PC-3 (cell line): ENCODE measurements around the gene RPS21. TPM values are rescaled to one million over a fixed set of nuclear protein-coding genes. Genes with fewer than 3 reads are reported as not detected.
A peak's percentile ranks its signal among the peaks of the same experiment; 100 is the strongest.
"Not testable (repeated sequence)": the region's sequence is repeated elsewhere in the genome, so short reads cannot be mapped to it uniquely, and the experiment has no call there.

Experiments
- ATAC-seq: fragments of 200-7000 bp; cut with Tn5 transposase; 2 replicates; pipeline ENCODE4 v1.9.1; 2020; ENCODE audit warnings: mild to moderate bottlenecking, moderate library complexity
- BruUV-seq: library from RNA; stranded (reverse); fragments of 400-500 nt; replicated peaks from 2 replicates; lab custom pipeline; 2021; lab: Mats Ljungman, UMichigan
- CTCF ChIA-PET: fragments of 300-600 bp; sonication (Branson Sonifier 250); formaldehyde crosslinking; loops from one replicate; lab custom pipeline; 2022; ENCODE audit warnings: antibody characterized with exemption; lab: Charles Lee
- POLR2A ChIA-PET: fragments of 300-600 bp; sonication (Branson Sonifier 250); formaldehyde crosslinking; loops from one replicate; lab custom pipeline; 2022; ENCODE audit warnings: antibody characterized with exemption; ENCODE audit not compliant: unreplicated experiment; lab: Charles Lee
- DNase-seq: peaks from one replicate; pipeline ENCODE4 v3.0.0-alpha.2; 2015
- H2AFZ ChIP-seq: fragments of 300-600 bp; sonication (generic); 2 replicates; pipeline ENCODE4 v1.6.0; 2016; ENCODE audit warnings: antibody characterized with exemption, low read length
- H3F3A ChIP-seq: fragments of 300-600 bp; sonication (generic); one replicate; pipeline ENCODE4 v1.6.0; 2017; ENCODE audit warnings: antibody characterized with exemption, low read length, control low read depth, mild to moderate bottlenecking; ENCODE audit not compliant: unreplicated experiment
- H3K27ac ChIP-seq: fragments of 300-600 bp; sonication (generic); 2 replicates; pipeline ENCODE4 v1.5.1; 2016; ENCODE audit warnings: mild to moderate bottlenecking, low read length
- H3K27me3 ChIP-seq: fragments of 300-600 bp; sonication (generic); 2 replicates; pipeline ENCODE4 v1.6.1; 2016; ENCODE audit warnings: low read length, mixed read lengths
- H3K36me3 ChIP-seq: fragments of 300-600 bp; sonication (generic); 2 replicates; pipeline ENCODE4 v1.6.1; 2016; ENCODE audit warnings: low read depth, mixed run types, low read length, mixed read lengths
- H3K4me1 ChIP-seq: fragments of 300-600 bp; sonication (generic); 2 replicates; pipeline ENCODE4 v1.5.1; 2016; ENCODE audit warnings: low read length; ENCODE audit not compliant: insufficient read depth
- H3K4me2 ChIP-seq: fragments of 300-600 bp; sonication (generic); 2 replicates; pipeline ENCODE4 v1.6.0; 2016; ENCODE audit warnings: low read length
- H3K4me3 ChIP-seq: fragments of 300-600 bp; sonication (generic); 2 replicates; pipeline ENCODE4 v1.5.1; 2016; ENCODE audit warnings: mild to moderate bottlenecking, low read length, mixed read lengths
- H3K79me2 ChIP-seq: fragments of 300-600 bp; sonication (generic); 2 replicates; pipeline ENCODE4 v1.6.1; 2017; ENCODE audit warnings: low read length, mixed read lengths
- H3K9ac ChIP-seq: fragments of 300-600 bp; sonication (generic); 2 replicates; pipeline ENCODE4 v1.6.0; 2016; ENCODE audit warnings: mild to moderate bottlenecking, low read length
- H3K9me2 ChIP-seq: fragments of 300-600 bp; sonication (generic); replicated peaks from 2 replicates; pipeline ENCODE4 v1.6.1; 2016; ENCODE audit warnings: mixed run types, low read length, mixed read lengths
- H3K9me3 ChIP-seq: fragments of 300-600 bp; sonication (generic); 2 replicates; pipeline ENCODE4 v1.6.1; 2016; ENCODE audit warnings: low read length, mixed read lengths
- H4K20me1 ChIP-seq: fragments of 300-600 bp; sonication (generic); 2 replicates; pipeline ENCODE4 v1.6.1; 2016; ENCODE audit warnings: low read length, mixed read lengths
- CTCF ChIP-seq: fragments of 300-600 bp; sonication (generic); conservative IDR thresholded peaks from 2 replicates; pipeline ENCODE4 v1.5.1; 2017; ENCODE audit warnings: antibody characterized with exemption, low read depth, mild to moderate bottlenecking, low read length
- EZH2 ChIP-seq: fragments of 300-600 bp; sonication (generic); IDR thresholded peaks from one replicate; pipeline ENCODE4 v1.6.1; 2017; ENCODE audit warnings: antibody characterized with exemption, mild to moderate bottlenecking, low read length; ENCODE audit not compliant: unreplicated experiment
- EZH2phosphoT487 ChIP-seq: fragments of 300-600 bp; sonication (generic); IDR thresholded peaks from 2 replicates; pipeline ENCODE4 v1.6.1; 2018; ENCODE audit warnings: mild to moderate bottlenecking, antibody characterized with exemption, low read length, borderline replicate concordance
- intact Hi-C: fragments of 100-400 bp; cut with micrococcal nuclease; formaldehyde crosslinking; loops from 2 replicates; pipeline ENCODE4 v1.9.0; 2023
- total RNA-seq: library from RNA; depleted of rRNA; stranded (reverse); fragments of >200 nt; gene quantifications from 2 replicates; pipeline ENCODE4 v1.2.3, GENCODE V29; 2014

Gene RPS21
- total RNA-seq, 1 experiment from 2014 or later: 1,945 TPM

GRCh38 chr20:62424249-62425107, 37.6 kb downstream of the RPS21 start:
- Histone ChIP-seq H3K27ac (no peak overlapping the region), H3K4me3 (no peak overlapping the region), H3K27me3 (no peaks in the 10 kb centered on the region), H3K79me2 (0 out of 2 replicates have a peak, but pooled peaks cover 5% of the 10 kb centered on the region), H4K20me1 (no peaks in the 10 kb centered on the region), H3K4me1 (peaks cover 29% of the 10 kb centered on the region), H3K9me2 (no peaks in the 10 kb centered on the region), H3K9me3 (no peaks in the 10 kb centered on the region), H2AFZ (no peak overlapping the region), H3K9ac (no peak overlapping the region), H3F3A (no peaks in the 10 kb centered on the region), H3K36me3 (no peaks in the 10 kb centered on the region), H3K4me2 (no peak overlapping the region)
- intact Hi-C loops: no loop called here
- TF ChIP-seq EZH2phosphoT487 (no peak), CTCF (no peak), EZH2 (no peak)
- CTCF ChIA-PET: interaction anchor here (0.6 kb wide), 1 partner anchor 386 kb away, joined by 4 read pairs; no protein-coding TSS in a partner anchor
- DNase-seq (peak; percentile 22), ATAC-seq (no peak)
- POLR2A ChIA-PET: no interaction called here
- no TSS peak for BruUV-seq

- DNase-seq (no peak), ATAC-seq (no peak)
- ChIA-PET POLR2A (interaction anchor here (0.6 kb wide), 1 partner anchor 371 kb away, joined by 3 read pairs; the partner anchor contains the start of gene MRGBP), CTCF (no interaction called here)
- Histone ChIP-seq H3K9ac (no peak overlapping the region), H4K20me1 (no peaks in the 10 kb centered on the region), H3K4me3 (no peak overlapping the region), H3F3A (no peaks in the 10 kb centered on the region), H3K9me3 (no peaks in the 10 kb centered on the region), H3K4me2 (no peak overlapping the region), H2AFZ (no peak overlapping the region), H3K4me1 (peaks cover 29% of the 10 kb centered on the region), H3K79me2 (0 out of 2 replicates have a peak, but pooled peaks cover 5% of the 10 kb centered on the region), H3K27ac (no peak overlapping the region), H3K9me2 (no peaks in the 10 kb centered on the region), H3K27me3 (no peaks in the 10 kb centered on the region), H3K36me3 (no peaks in the 10 kb centered on the region)
- BruUV-seq: no TSS peak
- no peak for TF ChIP-seq EZH2
- TF ChIP-seq CTCF: no peak
- TF ChIP-seq EZH2phosphoT487: no peak
- intact Hi-C loops: no loop called here
Observed at GRCh38 chr20:62425281-62426058, 38.6 kb downstream of the RPS21 start.

- BruUV-seq, ATAC-seq, H4K20me1 ChIP-seq, H2AFZ ChIP-seq, H3K9ac ChIP-seq, H3K79me2 ChIP-seq, H3F3A ChIP-seq, CTCF ChIA-PET, H3K36me3 ChIP-seq, DNase-seq, intact Hi-C loops, H3K27me3 ChIP-seq, H3K27ac ChIP-seq, H3K9me3 ChIP-seq, H3K9me2 ChIP-seq: not testable (repeated sequence)
- peak overlapping the region; percentile 63; the same call in 1 of the 2 replicates for H3K4me3 ChIP-seq
- POLR2A ChIA-PET: interaction anchor here (0.6 kb wide), 1 partner anchor 370 kb away, joined by 3 read pairs; the partner anchor contains the start of gene MRGBP
- peak overlapping the region; percentile 90 for H3K4me2 ChIP-seq
- peaks cover 29% of the 10 kb centered on the region for H3K4me1 ChIP-seq
Observed at GRCh38 chr20:62426059-62426348, 39.1 kb downstream of the RPS21 start.
